Neuron (in vitro differentiated cells): ENCODE results near the gene RAD50.

Experiments used
- H2AFZ ChIP-seq: one replicate; pipeline ENCODE4 v1.6.1; 2013; ENCODE audit warnings: low read depth, mild to moderate bottlenecking, inconsistent platforms, low read length, moderate library complexity
- H3K27me3 ChIP-seq: one replicate; pipeline ENCODE4 v1.6.1; 2013; ENCODE audit warnings: low read length; ENCODE audit not compliant: insufficient read depth
- H3K36me3 ChIP-seq: one replicate; pipeline ENCODE4 v1.6.1; 2013; ENCODE audit warnings: low read length; ENCODE audit not compliant: insufficient read depth
- H3K4me1 ChIP-seq: one replicate; pipeline ENCODE4 v1.6.1; 2013; ENCODE audit warnings: low read length; ENCODE audit not compliant: insufficient read depth
- H3K4me3 ChIP-seq: 2 replicates; pipeline ENCODE4 v1.5.1; 2013; ENCODE audit warnings: mild to moderate bottlenecking, low read length, moderate library complexity
- H3K9me3 ChIP-seq: one replicate; pipeline ENCODE4 v1.6.1; 2013; ENCODE audit warnings: low read length

Gene RAD50

DNA sequence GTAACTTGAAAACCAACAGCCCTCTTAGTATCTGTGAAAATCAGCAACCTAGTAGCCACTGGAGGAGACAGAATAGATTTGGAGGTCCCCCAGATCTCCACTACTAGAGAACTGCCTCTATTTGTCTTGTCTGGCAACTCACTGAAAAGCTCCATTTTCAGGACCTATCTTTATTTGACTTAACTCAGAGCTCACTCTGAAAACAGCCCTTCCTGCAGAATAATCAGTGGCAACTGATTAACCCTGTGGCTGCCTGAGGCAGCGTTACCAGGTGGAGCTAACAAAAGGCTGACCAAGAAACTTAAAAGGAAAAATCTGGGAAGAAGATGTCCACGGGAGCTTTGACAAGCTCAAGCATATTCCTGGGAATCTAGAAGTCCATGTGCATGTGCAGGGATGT lies 90.7 kb downstream of the RAD50 start:
- Histone ChIP-seq H3K9me3 (no peaks in the 10 kb centered on the region), H3K36me3 (no peaks in the 10 kb centered on the region), H3K4me1 (no peaks in the 10 kb centered on the region), H2AFZ (no peak overlapping the region), H3K4me3 (no peak overlapping the region), H3K27me3 (no peaks in the 10 kb centered on the region)

DNA sequence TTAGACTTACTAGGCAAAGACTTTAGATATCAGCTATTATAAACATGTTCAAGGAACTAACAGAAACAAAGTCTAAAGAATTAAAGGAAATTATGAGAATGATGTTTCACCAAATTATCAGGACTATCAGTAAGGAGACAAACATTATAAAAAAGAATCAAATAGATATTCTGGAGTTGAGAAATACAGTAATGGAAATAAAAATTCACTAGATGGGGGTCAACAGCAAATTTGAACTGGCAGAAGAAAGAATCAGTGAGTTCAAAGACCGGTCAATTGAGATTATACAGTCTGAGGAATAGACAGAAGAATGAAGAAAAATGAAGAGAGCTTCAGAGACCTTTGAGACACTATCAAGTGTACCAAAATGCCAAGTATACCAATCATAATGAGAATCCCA lies 91.6 kb downstream of the RAD50 start:
- no peak overlapping the region for H2AFZ ChIP-seq
- H3K4me3 ChIP-seq: no peak overlapping the region
- H3K27me3 ChIP-seq: peaks cover 3% of the 10 kb centered on the region
- no peaks in the 10 kb centered on the region for H3K36me3 ChIP-seq
- H3K9me3 ChIP-seq: no peaks in the 10 kb centered on the region
- H3K4me1 ChIP-seq: no peaks in the 10 kb centered on the region

DNA sequence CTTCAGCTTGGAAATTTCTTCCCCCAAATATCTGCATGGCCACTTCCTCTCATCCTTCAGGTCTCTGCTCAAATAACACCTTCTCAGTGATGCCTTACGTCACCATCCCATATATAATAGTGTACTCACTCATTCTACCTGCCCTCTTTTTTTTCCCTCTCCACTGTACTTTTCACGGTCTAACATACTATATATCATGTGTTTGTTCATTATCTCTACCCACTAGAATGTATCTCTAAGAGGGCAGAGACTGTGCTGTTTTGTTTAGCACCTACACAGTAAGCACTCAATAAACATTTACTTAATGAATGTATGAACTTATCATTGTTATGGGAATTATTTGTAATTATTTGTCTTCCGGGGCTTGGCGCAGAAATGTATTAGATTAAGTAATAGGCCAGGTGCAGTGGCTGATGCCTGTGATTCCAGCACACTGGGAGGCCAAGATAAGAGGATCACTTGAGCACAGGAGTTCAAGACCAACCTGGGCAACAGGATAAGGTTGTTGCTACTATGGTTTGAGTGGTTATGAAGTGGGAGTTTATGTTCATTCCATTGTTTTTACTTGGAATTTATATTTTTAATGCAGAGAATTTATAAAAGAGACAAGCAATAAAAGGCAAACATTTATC lies 95.2 kb downstream of the RAD50 start:
- Histone ChIP-seq H3K36me3 (no peaks in the 10 kb centered on the region), H2AFZ (no peak overlapping the region)

DNA sequence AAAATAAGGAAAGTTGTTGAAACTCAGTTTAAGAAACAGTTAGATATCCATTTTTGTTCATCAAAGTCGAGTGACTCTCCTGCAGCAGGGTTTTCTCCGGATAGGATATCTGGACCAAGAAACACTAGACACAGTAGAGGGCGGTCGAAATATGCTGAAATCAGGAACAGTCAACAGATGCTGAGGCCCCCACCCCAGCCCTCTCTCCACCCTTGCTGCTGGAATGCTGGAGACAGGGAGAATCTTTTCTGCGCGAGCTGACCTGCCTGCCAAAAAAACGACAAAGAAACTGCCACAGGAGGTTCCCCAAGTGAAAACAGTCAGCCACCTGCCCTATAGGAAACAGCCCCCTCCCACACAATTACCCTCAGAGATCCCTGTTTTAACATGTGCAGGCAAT lies 96.9 kb downstream of the RAD50 start:
- Histone ChIP-seq H3K4me3 (no peak overlapping the region), H3K27me3 (peaks cover 49% of the 10 kb centered on the region), H2AFZ (no peak overlapping the region), H3K36me3 (no peaks in the 10 kb centered on the region), H3K4me1 (peaks cover 4% of the 10 kb centered on the region), H3K9me3 (peaks cover 2% of the 10 kb centered on the region)

More for the DNA sequence above, 95.2 kb downstream of the RAD50 start:
- H3K4me3 ChIP-seq: no peak overlapping the region
- H3K27me3 ChIP-seq: peaks cover 32% of the 10 kb centered on the region
- peaks cover 4% of the 10 kb centered on the region for H3K4me1 ChIP-seq
- peaks cover 2% of the 10 kb centered on the region for H3K9me3 ChIP-seq

DNA sequence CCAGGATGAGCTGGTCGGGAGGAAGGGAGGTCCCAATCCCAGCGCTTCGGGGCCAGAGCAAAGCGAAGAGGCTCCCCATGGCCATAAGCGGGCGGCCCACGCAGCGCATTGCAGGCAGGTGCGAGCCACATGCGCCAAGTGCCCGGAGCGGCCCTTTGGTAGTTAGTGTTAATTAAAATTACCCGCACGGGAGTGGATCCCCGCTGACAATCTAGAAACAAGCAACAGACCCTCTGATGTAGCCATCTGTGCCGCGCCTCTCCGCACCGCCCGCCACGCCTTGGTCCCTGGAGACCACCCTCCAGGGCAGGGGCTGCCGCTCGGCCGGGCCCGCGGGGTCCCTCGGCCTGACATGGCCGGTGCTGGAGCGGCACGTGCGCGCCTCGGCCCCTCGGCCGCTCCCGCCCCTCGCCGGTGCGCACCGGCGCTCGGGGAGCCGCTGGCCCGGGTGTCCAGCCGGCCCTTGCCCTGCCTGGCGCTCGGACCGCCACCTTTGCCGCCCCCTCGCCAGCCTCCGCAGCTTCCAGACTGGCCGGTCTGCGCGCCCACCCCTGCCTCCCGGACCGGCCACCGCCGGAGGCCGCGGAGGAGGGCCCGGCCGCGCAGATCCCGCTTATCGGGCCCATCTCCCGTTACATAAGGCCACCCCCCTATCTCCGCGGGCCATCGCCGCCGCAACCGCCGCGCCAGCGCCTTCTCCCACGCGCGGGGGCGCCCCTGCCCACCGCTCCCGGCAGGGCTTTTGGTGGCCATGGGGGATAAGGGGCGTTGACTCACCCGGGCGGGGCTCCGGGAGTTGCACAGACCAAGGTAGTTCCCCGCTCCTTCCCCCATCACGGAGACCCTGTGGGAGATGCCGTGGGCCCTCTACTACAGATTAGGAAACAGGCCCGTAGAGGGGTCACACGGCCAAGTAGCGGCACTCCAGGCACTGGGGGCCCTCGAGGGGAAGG lies 99.3 kb downstream of the RAD50 start:
- Histone ChIP-seq H3K9me3 (peaks cover 2% of the 10 kb centered on the region), H3K27me3 (peaks cover 64% of the 10 kb centered on the region), H3K4me3 (peak overlapping the region; percentile 34), H2AFZ (peak overlapping the region; percentile 86), H3K36me3 (no peaks in the 10 kb centered on the region), H3K4me1 (peaks cover 4% of the 10 kb centered on the region)

DNA sequence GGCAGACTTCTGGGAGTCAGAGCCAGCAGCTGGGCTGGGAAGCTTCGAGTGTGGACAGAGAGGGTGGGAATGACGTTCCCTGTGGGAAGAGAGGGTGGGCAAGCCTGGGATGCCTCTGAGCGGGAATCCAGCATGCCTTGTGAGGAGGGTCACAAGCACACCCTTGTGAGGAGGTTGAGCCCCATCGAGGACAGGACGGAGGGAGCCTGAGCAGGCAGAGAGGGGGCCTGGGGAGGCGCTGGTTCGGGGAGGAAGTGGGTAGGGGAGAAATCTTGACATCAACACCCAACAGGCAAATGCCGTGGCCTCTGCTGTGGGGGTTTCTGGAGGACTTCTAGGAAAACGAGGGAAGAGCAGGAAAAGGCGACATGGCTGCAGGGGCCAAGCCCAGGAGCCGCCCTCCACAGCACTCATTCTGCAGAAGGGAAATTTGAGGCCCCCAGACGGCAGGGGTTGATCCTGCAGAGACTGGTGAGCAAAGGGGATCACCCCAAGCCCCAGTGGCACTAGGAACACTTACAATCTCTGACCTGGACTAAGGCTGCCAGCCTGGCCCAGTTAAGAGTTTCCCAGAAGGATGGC lies 100.1 kb downstream of the RAD50 start:
- Histone ChIP-seq H3K27me3 (peaks cover 64% of the 10 kb centered on the region), H2AFZ (no peak overlapping the region), H3K4me3 (no peak overlapping the region), H3K4me1 (peaks cover 4% of the 10 kb centered on the region), H3K9me3 (peaks cover 2% of the 10 kb centered on the region), H3K36me3 (no peaks in the 10 kb centered on the region)

DNA sequence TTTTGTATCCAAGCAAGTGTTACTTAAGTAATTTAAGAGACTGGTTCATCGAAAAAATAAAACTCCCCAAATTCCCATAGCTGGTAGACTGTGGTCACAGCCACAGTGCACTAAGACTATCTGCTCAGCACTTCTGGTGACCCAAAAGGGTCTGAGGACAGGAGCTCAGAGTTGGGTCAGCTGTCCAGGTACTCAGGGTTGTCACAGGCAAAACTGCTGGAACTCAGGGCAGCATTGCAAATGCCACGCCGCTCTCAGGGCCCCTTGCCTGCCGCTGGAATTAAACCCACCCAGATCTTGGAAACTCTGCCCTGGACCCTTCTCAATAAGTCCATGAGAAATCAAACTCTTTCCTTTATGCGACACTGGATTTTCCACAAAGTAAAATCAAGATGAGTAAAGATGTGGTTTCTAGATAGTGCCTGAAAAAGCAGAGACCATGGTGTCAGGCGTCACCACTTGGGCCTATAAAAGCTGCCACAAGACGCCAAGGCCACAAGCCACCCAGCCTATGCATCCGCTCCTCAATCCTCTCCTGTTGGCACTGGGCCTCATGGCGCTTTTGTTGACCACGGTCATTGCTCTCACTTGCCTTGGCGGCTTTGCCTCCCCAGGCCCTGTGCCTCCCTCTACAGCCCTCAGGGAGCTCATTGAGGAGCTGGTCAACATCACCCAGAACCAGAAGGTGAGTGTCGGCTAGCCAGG lies 101.1 kb downstream of the RAD50 start, which contains the start of gene IL13:
IL13 (plus strand) TSS at position 498 of the 705 bp plus-strand sequence; CDS start at position 512, 14 bp downstream.
- Histone ChIP-seq H3K27me3 (peaks cover 64% of the 10 kb centered on the region), H2AFZ (no peak within 1 kb of the TSS), H3K4me1 (peaks cover 4% of the 10 kb centered on the region), H3K36me3 (no peaks in the 10 kb centered on the region), H3K4me3 (no peak within 1 kb of the TSS), H3K9me3 (peaks cover 2% of the 10 kb centered on the region)

DNA sequence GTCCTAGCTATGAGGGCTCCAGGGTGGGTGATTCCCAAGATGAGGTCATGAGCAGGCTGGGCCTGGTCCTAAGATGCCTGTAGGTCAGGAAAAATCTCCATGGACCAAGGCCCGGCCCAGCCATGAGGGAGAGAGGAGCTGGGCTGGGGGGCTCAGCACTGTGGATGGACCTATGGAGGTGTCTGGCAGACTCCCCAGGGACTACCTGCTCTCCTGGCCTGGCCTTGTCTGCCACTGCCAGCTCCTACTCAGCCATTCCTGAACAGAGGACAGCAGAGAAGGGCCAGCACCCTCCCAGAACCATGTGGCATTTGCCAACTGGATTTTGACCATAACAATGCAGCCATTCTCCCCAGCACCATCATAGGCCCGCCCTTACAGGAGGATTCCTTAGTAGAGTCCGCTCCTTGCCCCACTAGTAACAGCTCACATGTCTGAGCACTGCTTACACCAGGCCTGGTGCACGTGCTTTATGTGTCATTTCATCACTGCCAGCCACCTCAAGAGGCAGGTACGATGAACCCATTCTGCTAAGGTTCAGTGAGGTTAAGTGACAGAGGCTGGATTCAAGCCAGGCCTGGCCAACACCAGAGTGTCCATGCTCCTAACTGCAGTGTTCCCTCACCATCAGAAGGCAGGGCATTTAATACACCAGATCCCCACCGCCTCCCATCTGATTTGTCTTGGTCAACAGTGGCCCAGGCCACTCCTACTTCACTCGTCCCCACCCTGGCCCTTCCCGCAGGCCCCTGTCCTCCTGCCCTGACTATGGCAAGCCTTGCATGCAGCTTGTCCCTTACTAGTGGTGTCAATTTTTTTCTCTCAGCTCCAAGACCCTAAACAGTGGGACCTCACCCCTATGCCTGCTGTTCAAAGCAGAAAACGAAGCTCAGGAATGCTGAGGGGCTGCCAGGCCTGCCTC lies 101.9 kb downstream of the RAD50 start:
- Histone ChIP-seq H3K4me3 (no peak overlapping the region), H3K9me3 (peaks cover 2% of the 10 kb centered on the region), H2AFZ (no peak overlapping the region), H3K36me3 (no peaks in the 10 kb centered on the region), H3K4me1 (peaks cover 8% of the 10 kb centered on the region), H3K27me3 (peaks cover 58% of the 10 kb centered on the region)

DNA sequence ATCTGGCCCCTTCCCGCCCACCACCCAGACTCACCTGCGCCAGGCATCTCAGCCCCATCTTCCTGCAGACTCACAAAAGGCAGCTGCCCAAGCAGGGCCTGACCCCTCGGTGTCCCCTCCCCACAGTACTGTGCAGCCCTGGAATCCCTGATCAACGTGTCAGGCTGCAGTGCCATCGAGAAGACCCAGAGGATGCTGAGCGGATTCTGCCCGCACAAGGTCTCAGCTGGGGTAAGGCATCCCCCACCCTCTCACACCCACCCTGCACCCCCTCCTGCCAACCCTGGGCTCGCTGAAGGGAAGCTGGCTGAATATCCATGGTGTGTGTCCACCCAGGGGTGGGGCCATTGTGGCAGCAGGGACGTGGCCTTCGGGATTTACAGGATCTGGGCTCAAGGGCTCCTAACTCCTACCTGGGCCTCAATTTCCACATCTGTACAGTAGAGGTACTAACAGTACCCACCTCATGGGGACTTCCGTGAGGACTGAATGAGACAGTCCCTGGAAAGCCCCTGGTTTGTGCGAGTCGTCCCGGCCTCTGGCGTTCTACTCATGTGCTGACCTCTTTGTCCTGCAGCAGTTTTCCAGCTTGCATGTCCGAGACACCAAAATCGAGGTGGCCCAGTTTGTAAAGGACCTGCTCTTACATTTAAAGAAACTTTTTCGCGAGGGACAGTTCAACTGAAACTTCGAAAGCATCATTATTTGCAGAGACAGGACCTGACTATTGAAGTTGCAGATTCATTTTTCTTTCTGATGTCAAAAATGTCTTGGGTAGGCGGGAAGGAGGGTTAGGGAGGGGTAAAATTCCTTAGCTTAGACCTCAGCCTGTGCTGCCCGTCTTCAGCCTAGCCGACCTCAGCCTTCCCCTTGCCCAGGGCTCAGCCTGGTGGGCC lies 103.1 kb downstream of the RAD50 start:
- Histone ChIP-seq H3K36me3 (no peaks in the 10 kb centered on the region), H3K4me3 (no peak overlapping the region), H3K27me3 (peaks cover 49% of the 10 kb centered on the region), H3K9me3 (peaks cover 1% of the 10 kb centered on the region), H2AFZ (no peak overlapping the region), H3K4me1 (peaks cover 16% of the 10 kb centered on the region)

DNA sequence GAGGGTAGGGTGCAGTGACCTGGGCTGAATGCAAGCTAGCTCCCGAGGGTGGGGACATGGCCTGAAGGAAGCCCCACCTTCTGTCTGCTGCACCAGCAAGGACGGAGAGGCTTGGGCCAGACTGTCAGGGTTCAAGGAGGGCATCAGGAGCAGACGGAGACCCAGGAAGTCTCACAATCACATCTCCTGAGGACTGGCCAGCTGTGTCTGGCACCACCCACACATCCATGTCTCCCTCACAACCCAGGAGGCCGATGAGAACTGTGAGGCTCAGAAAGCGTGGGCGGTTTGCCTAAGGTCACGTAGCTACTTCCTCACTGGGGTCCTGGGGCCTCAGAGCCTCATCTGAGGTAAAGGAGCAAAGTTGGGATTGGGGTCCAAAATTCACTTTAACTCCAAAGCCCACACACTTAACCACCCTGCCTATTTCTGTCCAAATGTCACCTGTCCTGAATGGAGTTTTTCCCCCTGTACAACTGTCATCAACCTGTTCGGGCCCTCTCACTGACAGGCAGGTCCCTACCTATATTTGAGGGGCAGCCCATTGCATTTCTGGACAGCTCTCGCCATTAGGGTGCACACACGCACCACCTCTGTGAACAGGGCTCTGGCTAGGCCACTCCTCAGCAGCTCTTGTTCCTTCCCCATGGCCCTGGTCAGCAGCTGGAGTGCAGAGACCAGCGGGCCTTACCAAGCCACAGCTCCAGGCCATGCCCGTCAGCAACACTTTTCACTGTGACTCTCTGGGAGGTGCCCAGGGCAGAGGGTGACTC lies 104.6 kb downstream of the RAD50 start:
- no peaks in the 10 kb centered on the region for H3K36me3 ChIP-seq
- H2AFZ ChIP-seq: no peak overlapping the region
- H3K4me3 ChIP-seq: no peak overlapping the region
- H3K4me1 ChIP-seq: peaks cover 12% of the 10 kb centered on the region
- H3K9me3 ChIP-seq: no peaks in the 10 kb centered on the region
- H3K27me3 ChIP-seq: peaks cover 38% of the 10 kb centered on the region

DNA sequence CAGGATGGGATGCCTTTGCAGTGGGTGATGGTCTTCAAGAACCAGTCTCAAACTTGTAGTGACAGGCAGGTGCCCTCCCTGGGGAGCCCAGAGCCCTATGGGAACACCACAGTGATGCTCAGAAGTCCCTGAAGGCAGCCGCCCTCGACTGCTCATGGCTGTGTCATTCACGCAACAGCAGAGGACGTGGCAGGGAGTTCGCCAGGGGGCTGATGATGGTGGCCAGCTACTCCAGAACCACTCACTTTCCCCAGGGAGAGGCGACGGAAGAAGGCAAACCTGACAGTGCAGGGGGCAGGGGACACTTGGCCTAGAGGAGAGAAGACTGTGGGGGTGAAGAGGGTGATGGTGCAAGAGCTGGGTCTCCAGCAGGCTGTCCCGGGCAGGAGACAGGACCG lies 105.2 kb downstream of the RAD50 start:
- no peaks in the 10 kb centered on the region for H3K36me3 ChIP-seq
- no peaks in the 10 kb centered on the region for H3K9me3 ChIP-seq
- no peak overlapping the region for H3K4me3 ChIP-seq
- no peak overlapping the region for H2AFZ ChIP-seq
- H3K27me3 ChIP-seq: peaks cover 32% of the 10 kb centered on the region
- H3K4me1 ChIP-seq: peaks cover 12% of the 10 kb centered on the region
